Measurements from ENCODE around the gene SEPHS2. TPM values are rescaled to one million over a fixed set of nuclear protein-coding genes. Genes with fewer than 3 reads are reported as not detected.
"Not testable (repeated sequence)": the region's sequence is repeated elsewhere in the genome, so short reads cannot be mapped to it uniquely, and the experiment has no call there.

SEPHS2 gene
- total and polyA plus RNA-seq, 2 donors = 7.1 to 45.8 TPM

DNA sequence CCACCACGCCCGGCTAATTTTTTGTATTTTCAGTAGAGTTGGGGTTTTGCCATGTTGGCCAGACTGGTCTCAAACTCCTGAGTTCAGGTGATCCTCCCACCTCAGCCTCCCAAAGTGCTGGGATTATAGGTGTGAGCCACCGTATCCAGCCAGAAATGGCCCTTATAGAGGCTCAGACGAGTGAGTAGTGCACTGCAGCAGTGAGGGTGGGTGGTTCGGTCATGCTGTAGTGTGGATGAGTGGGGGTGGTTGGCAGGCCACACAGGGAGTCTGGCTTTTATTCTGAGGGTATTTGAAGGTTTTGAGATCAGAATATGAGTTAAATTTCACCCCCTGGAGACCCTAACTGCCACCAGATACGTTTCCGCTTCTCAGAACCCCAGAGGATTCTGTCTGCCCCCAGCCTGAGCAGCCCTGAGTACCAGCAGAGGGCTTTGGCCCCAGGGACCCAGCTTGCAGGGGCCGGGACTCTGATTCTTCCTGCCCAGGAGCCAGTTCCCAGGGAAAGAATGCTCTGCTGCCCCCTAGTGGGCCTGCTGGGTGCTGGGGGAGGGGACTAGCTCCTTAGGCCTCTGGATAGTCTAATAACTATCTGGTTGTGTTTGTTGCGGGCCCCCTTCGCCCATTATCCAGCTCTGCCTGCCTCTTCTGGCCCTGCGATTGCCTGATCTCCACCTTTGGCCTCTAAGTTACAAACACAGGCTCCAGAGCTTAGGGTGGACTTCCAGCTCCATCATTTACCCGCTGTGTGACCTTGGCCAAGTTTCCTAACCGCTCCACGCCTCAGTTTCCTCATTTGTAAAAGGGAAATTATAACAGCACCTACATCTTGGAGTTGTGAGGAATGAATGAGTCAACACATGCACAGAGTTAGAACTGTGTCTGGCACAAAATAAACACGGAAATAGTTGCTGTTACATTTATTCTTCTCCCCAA is 36.3 kb downstream of the SEPHS2 start:
- Histone ChIP-seq H3K27ac (ENCODE audit: low read depth) (no peak overlapping the region), H3K4me1 (ENCODE audit: insufficient read depth) (no peaks in the 10 kb centered on the region), H3K4me3 (ENCODE audit: low read depth, low read length) (no peak overlapping the region), H3K36me3 (ENCODE audit: insufficient read depth) (no peaks in the 10 kb centered on the region)
- 42% methylated on average over 15 of the region's 15 CpGs for WGBS
- no peak for DNase-seq (ENCODE audit: extremely low spot score)

DNA sequence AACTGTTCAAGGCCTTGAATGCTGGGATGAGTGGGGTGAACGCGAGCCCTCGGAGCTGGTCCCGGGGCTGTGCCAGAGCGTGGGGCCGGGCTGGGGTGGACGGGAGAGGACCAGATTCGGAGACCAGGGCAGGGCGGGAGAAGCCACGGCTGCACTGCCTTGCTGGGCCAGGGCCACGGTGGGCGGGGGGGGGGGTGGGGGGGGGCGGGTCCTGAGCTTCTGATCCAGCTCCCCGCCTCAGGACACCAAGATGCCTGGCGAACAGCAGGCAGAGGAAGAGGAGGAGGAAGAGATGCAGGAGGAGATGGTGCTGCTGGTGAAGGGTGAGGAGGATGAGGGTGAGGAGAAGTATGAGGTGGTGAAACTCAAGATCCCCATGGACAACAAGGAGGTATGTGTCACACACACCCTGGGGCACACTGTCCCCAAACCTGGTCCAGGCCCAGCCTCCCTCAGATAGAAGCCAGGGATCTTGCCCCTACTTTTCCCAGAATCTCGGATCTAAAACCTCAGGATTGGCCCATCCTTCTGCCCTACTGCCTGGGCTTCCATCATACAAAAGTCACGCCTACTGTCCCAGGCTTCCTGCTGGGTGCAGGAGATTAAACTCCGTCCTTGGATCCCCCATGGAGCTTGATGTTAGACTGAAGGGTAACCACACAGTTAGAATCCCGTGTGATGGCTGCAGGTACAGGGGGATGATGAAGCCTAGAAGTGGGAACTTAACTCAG is 37.7 kb downstream of the SEPHS2 start:
- no peak for DNase-seq (ENCODE audit: extremely low spot score)
- H3K36me3 ChIP-seq (ENCODE audit: insufficient read depth) = no peaks in the 10 kb centered on the region
- H3K4me3 ChIP-seq (ENCODE audit: low read depth, low read length) = peak overlapping the region; percentile 83
- 13% methylated on average over 16 of the region's 19 CpGs for WGBS
- H3K4me1 ChIP-seq (ENCODE audit: insufficient read depth) = no peaks in the 10 kb centered on the region
- peak overlapping the region; percentile 71 for H3K27ac ChIP-seq (ENCODE audit: low read depth)

DNA sequence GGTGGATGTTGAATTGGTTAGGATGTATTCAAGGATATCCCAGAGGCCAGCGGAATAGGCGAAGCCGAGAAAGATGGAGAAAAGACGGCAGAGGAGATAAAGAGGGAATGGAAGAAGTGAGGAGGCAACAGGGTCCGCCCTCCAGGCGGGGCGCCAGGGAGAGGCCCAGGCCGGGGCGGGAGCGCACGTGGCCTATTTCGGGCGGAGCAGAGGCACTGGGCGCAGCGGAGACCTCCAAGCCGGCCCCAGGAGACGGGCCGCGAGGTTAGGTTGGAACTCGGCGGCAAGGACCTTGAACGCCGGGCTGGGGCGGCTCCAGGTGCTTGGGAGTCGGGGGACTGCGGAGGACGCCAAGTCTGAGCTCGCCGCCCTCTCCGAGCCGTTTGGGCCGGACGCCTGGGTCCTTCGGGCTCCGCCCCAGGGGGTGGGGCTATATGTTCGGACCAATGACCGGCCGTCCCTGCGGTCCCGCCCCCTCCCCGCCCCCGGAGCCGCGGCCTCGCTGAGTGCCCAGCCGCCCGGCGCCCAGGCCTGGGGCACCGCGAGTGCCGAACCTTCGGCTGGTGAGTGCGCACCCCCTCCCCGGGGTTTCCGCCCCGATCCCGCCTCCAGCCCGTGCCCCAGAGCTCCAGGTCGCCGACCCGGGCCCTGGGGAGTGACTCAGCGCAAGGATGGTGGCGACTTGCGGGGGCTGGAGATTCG is 38.4 kb downstream of the SEPHS2 start, which contains the start of gene ZNF771:
Gene ZNF771 (plus strand): TSS at position 505 of the 702 bp plus-strand sequence. CDS start 448 bp downstream, outside the sequence.
- H3K4me1 ChIP-seq (ENCODE audit: insufficient read depth) = no peaks in the 10 kb centered on the region
- peak within 1 kb of the TSS; percentile 71 for H3K27ac ChIP-seq (ENCODE audit: low read depth)
- under 1% methylated on average over 65 of the region's 65 CpGs for WGBS
- DNase-seq (ENCODE audit: extremely low spot score) = no peak
- peak within 1 kb of the TSS; percentile 83 for H3K4me3 ChIP-seq (ENCODE audit: low read depth, low read length)
- no peaks in the 10 kb centered on the region for H3K36me3 ChIP-seq (ENCODE audit: insufficient read depth)

DNA sequence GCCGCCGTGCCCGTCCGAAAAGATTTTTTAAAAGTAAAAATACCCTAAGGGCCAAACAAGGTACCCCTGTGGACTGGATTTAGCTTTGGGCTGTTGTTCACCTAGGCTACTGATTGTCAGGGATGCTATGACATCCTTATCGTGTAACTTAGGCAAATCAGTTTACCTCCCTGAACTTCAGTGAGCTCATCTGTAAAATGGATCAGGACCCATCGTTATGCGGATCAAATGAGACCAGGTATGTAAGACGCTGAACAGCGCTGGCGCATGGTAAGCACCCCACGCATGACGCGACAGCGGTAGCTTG is 38.9 kb downstream of the SEPHS2 start:
- 14% methylated on average over 14 of the region's 14 CpGs for WGBS
- Histone ChIP-seq H3K36me3 (ENCODE audit: insufficient read depth) (no peaks in the 10 kb centered on the region), H3K4me3 (ENCODE audit: low read depth, low read length) (peak overlapping the region; percentile 83), H3K4me1 (ENCODE audit: insufficient read depth) (no peaks in the 10 kb centered on the region), H3K27ac (ENCODE audit: low read depth) (peak overlapping the region; percentile 38)
- no peak for DNase-seq (ENCODE audit: extremely low spot score)

DNA sequence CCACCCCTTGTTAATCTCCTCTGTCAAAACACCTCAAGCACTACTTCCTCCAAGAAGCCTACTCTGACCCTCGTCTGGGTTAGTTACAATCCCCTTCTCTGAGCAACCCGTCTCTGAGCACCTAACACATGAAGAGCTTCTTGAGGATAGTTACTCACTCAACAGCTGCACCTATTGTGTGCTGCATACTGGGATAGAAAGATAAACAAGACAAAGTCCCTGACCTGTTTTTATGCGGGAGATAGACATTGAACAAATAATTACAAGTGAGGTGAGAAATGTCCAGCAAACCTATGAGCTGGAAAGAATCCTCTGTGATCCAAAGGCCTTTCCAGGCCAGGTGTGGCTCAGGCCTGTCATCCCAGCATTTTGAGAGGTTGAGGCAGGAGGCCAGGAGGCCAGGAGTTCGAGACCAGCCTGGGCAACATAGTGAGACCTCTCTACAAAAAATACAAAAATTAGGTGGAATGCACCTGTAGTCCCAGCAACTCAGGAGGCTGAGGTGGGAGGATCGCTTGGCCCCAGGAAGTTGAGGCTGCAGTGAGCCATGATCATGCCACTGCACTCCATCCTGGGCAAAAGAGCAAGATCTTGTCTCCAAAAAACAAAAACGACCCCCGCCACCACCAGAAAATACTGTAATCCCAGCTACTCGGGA is 43.8 kb downstream of the SEPHS2 start:
- Histone ChIP-seq H3K27ac (ENCODE audit: low read depth) (no peak overlapping the region), H3K36me3 (ENCODE audit: insufficient read depth) (no peaks in the 10 kb centered on the region), H3K4me3 (ENCODE audit: low read depth, low read length) (no peak overlapping the region), H3K4me1 (ENCODE audit: insufficient read depth) (no peaks in the 10 kb centered on the region)
- WGBS = 75% methylated on average over 8 of the region's 8 CpGs
- no peak for DNase-seq (ENCODE audit: extremely low spot score)

DNA sequence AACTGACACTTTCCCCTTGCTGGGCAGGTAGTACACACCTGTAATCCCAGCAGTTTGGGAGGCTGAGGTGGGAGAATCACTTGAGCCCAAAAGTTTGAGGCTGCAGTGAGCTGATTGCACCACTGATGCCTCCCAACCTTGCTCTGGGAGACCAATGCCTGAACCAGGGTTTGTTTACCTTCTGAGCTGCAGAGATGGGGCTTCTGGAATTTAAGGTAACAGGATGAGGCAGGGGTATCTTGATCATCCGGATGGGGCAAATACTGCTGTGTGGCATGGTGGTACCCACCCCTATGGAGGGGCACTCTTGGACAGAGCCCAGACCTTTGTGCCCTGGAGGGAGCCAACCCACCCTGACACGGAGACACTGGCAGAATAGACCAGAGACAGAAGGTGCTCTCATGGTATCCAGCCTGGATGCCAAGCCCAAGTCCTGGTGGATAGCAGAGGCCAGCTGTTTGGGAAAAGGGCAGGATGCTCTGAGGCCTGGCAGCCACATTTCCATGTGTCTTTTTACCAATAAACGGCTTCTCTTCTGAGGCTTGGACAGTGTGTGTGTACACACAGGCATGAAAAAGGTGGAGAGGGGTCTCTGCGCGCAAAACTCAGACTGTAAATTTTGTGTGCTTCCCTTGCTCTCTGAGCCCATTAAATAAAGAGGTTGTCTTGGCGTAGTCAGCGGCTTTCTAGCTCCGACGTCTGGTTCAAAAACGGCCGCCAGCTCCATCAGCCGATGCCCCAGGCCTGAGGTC is 46.1 kb downstream of the SEPHS2 start:
- no peak for DNase-seq (ENCODE audit: extremely low spot score)
- H3K27ac ChIP-seq (ENCODE audit: low read depth) = peak overlapping the region; percentile 63
- no peaks in the 10 kb centered on the region for H3K36me3 ChIP-seq (ENCODE audit: insufficient read depth)
- WGBS = 10% methylated on average over 12 of the region's 12 CpGs
- peak overlapping the region; percentile 58 for H3K4me3 ChIP-seq (ENCODE audit: low read depth, low read length)
- no peaks in the 10 kb centered on the region for H3K4me1 ChIP-seq (ENCODE audit: insufficient read depth)

DNA sequence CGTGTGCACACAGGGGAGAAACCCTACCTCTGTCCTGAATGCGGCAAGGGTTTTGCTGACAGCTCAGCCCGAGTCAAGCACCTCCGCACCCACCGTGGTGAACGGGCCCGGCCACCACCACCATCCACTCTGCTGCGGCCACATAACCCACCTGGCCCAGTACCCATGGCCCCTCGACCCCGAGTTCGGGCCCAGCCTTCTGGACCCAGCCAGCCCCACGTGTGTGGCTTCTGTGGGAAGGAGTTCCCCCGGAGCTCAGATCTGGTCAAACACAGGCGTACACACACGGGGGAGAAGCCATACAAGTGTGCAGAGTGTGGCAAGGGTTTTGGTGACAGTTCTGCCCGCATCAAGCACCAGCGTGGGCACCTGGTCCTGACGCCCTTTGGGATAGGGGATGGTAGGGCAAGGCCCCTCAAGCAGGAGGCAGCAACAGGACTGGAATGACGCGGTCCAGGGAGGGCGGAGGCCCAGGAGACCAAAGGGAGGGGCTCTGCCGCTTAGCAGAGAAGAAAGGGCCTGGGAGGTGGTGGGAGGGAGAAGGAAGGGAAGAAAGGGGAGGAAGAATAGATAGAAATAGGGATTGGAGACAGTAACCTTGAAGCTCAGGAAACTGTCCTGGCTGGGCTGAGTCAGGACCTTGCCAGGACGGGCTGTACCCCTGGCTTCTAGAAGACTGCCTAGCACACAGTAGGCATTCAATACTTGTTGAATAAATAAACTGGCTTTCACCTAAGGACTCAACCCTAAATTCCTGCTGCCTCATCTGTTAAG is 46.8 kb downstream of the SEPHS2 start:
- WGBS = 81% methylated on average over 23 of the region's 23 CpGs
- Histone ChIP-seq H3K4me1 (ENCODE audit: insufficient read depth) (no peaks in the 10 kb centered on the region), H3K4me3 (ENCODE audit: low read depth, low read length) (no peak overlapping the region), H3K36me3 (ENCODE audit: insufficient read depth) (no peaks in the 10 kb centered on the region), H3K27ac (ENCODE audit: low read depth) (no peak overlapping the region)
- no peak for DNase-seq (ENCODE audit: extremely low spot score)

DNA sequence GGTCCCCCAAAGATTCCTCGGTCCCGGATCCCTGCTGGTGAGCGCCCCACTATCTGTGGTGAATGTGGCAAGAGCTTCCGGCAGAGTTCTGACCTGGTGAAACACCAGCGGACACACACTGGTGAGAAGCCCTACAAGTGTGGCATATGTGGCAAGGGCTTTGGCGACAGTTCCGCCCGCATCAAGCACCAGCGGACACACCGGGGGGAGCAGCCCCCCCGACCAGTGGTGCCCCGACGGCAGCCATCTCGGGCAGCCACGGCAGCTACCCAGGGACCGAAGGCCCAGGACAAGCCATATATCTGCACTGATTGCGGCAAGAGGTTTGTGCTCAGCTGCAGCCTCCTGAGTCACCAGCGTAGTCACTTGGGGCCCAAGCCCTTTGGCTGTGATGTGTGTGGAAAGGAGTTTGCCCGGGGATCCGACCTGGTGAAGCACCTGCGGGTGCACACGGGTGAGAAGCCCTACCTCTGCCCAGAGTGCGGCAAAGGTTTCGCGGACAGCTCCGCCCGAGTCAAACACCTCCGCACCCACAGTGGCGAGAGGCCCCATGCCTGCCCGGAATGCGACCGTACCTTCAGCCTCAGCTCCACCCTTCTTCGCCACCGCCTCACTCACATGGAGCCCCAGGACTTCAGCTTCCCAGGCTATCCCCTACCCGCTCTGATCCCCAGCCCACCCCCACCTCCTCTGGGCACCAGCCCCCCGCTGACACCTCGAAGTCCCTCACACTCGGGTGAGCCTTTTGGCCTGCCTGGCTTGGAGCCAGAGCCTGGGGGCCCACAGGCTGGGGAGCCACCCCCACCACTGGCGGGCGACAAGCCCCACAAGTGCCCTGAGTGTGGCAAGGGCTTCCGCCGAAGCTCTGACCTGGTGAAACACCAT is 47.7 kb downstream of the SEPHS2 start:
- DNase-seq (ENCODE audit: extremely low spot score) = no peak
- 92% methylated on average over 42 of the region's 42 CpGs for WGBS
- H3K4me1 ChIP-seq (ENCODE audit: insufficient read depth) = no peaks in the 10 kb centered on the region
- H3K27ac ChIP-seq (ENCODE audit: low read depth) = no peak overlapping the region
- H3K4me3 ChIP-seq (ENCODE audit: low read depth, low read length) = no peak overlapping the region
- no peaks in the 10 kb centered on the region for H3K36me3 ChIP-seq (ENCODE audit: insufficient read depth)

DNA sequence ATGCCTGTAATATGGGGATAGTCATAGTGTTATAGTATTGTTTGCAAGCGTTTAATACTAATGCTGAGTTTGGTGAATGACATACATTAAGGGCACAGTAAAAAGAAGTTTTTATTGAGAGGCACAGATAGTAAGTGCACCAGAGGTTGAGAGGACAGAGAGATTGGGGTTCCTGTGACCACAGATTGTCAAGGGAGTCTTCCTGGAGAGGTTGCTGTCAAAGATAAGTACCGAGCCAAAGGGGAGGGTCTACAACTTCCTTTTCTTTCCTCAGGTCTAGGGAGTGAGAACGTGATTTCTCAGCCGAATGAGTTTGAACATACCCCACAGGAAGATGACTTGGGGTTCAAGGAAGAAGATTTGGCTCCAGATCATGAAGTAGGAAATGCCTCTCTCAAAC is 48.6 kb downstream of the SEPHS2 start:
- no peaks in the 10 kb centered on the region for H3K36me3 ChIP-seq (ENCODE audit: insufficient read depth)
- no peak for DNase-seq (ENCODE audit: extremely low spot score)
- H3K27ac ChIP-seq (ENCODE audit: low read depth) = no peak overlapping the region
- no peak overlapping the region for H3K4me3 ChIP-seq (ENCODE audit: low read depth, low read length)
- 69% methylated on average over 4 of the region's 4 CpGs for WGBS
- no peaks in the 10 kb centered on the region for H3K4me1 ChIP-seq (ENCODE audit: insufficient read depth)

DNA sequence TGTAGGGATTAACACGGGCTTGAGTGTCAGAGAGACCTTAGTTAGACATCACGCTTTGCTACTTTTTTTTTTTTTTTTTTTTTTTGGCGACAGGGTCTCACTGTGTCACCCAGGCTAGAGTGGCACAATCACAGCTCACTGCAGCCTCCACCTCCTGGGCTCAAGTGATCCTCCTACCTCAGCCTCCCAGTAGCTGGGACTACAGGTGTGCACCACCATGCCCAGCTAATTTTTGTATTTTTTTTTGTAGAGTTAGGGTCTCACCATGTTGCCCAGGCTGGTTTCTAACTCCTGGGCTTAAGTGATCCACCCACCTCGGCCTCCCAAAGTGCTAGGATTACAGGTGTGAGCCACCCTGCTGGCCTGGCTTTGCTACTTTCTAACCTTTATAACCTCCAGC is 49.0 kb downstream of the SEPHS2 start:
- not testable (repeated sequence) for H3K4me3 ChIP-seq (ENCODE audit: low read depth, low read length); H3K27ac ChIP-seq (ENCODE audit: low read depth); DNase-seq (ENCODE audit: extremely low spot score); H3K36me3 ChIP-seq (ENCODE audit: insufficient read depth); H3K4me1 ChIP-seq (ENCODE audit: insufficient read depth)
- 76% methylated on average over 4 of the region's 4 CpGs for whole genome bisulfite sequencing

DNA sequence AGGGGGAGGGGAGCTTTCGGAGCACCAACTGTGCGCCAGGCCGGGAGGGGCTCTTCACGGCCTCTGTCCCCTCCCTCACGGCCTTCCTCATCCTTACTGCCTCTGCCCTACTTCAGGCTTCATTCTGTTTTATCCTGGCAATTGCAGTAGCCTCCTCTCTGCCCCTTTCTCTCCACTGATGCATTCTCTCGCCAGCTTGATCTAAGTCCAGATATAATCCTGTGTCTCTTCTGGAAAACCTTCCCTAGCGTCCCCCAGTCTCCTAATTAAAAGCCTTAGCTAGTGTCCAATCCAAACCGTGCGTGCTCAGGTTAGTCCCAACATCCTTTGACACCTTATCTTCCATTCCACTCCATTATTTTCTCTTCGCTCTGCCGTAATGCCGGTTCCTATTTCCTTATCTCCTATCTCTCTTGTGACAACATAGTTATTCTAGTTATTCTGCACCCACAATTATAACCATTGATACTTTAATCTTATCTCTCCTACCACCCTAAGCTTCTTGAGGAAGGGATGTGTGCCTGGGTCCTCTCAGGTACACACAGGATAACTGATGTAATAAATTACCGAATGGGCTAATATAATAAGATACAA is 49.6 kb downstream of the SEPHS2 start:
- H3K36me3 ChIP-seq (ENCODE audit: insufficient read depth) = no peaks in the 10 kb centered on the region
- H3K4me3 ChIP-seq (ENCODE audit: low read depth, low read length) = peak overlapping the region; percentile 97
- H3K4me1 ChIP-seq (ENCODE audit: insufficient read depth) = no peaks in the 10 kb centered on the region
- 12% methylated on average over 13 of the region's 13 CpGs for whole genome bisulfite sequencing
- DNase-seq (ENCODE audit: extremely low spot score) = no peak
- no peak overlapping the region for H3K27ac ChIP-seq (ENCODE audit: low read depth)

Data from urinary bladder (tissue), 4 donors.